ENCODE measurements around the gene CNN3. TPM values are rescaled to one million over a fixed set of nuclear protein-coding genes. Genes with fewer than 3 reads are reported as not detected.
"Not testable (repeated sequence)": the region's sequence is repeated elsewhere in the genome, so short reads cannot be mapped to it uniquely, and the experiment has no call there.

The CNN3 gene
- total RNA-seq, 4 donors from 2014 or later = 334 to 604 (median 452) TPM

DNA sequence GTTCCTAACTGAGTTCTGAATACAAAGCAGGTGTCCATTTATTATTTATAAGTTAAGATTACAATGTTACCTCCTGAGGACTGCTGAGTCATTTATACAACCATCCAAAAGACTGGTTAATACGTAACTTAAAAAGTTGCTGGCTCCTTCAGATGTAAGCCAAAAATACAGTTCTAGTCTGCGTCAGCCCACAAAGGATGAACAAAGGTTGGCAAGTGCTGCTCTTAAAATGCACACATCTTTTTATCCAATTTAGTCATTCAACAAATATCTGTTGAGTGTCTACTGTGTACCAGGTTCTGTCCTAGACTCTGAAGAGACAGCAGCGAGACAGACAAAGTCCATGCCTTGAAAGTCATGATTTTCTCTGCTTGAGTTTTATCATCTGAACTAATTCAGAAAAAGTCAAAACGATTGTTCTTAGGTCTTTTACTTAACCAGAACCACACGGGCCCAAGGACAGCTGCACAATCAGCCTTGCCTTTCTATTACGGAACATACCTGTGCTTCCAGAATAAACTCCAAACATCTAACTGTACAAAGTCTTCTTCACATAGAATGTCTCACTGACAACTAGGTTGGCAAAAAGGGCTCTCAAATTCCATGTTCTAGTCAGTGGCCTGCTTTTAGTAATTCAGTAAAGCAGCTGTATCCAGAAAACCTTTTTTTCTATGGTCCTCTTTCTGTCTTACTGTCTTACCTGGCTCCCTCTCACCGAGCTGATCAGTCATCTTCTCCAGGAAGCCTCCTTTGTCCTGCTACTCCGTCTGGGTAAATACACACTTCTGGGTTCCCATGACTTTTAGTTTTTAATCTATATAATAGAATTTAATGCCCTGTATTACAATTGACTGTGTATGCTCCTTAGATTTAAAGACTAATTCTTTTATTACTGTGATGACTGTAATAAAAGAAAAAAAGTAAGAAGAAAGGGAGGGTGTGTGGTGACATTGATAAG, 15.5 kb upstream of the CNN3 start:
- H3K36me3 ChIP-seq = no peaks in the 10 kb centered on the region
- no peak overlapping the region for H3K27ac ChIP-seq
- TF ChIP-seq POLR2A (IDR thresholded peaks at IDR 0.05) = no peak
- no peaks in the 10 kb centered on the region for H3K9me3 ChIP-seq
- no peaks in the 10 kb centered on the region for H3K27me3 ChIP-seq
- no peak overlapping the region for H3K4me3 ChIP-seq
- no peaks in the 10 kb centered on the region for H3K4me1 ChIP-seq
- no peak for DNase-seq
- intact Hi-C loops (cut with DNase I; ENCODE audit: low total_unique reads) = no loop called here

- H3K4me1 ChIP-seq; H3K27ac ChIP-seq; H3K4me3 ChIP-seq; H3K27me3 ChIP-seq; H3K36me3 ChIP-seq; H3K9me3 ChIP-seq; intact Hi-C loops (cut with DNase I; ENCODE audit: low total_unique reads); DNase-seq: not testable (repeated sequence)
Observed at GRCh38 chr1:94941480-94941879, 14.6 kb upstream of the CNN3 start.

- intact Hi-C loops (cut with DNase I; ENCODE audit: low total_unique reads) = no loop called here
- no peak for DNase-seq
- TF ChIP-seq CTCF (IDR thresholded peaks at IDR 0.05) (no peak), POLR2A (IDR thresholded peaks at IDR 0.05) (no peak)
- Histone ChIP-seq H3K27ac (no peak overlapping the region), H3K27me3 (no peaks in the 10 kb centered on the region), H3K4me1 (peaks cover 0 to 6% of the 10 kb centered on the region in 2 donors), H3K9me3 (no peaks in the 10 kb centered on the region), H3K4me3 (no peak overlapping the region), H3K36me3 (no peaks in the 10 kb centered on the region)
Observed at GRCh38 chr1:94940738-94941137, 13.8 kb upstream of the CNN3 start.

- TF ChIP-seq CTCF (IDR thresholded peaks at IDR 0.05) (no peak), POLR2A (IDR thresholded peaks at IDR 0.05) (no peak)
- Histone ChIP-seq H3K4me3 (no peak overlapping the region), H3K4me1 (peaks cover 0 to 6% of the 10 kb centered on the region in 2 donors), H3K9me3 (no peaks in the 10 kb centered on the region), H3K27me3 (no peaks in the 10 kb centered on the region), H3K27ac (no peak overlapping the region), H3K36me3 (no peaks in the 10 kb centered on the region)
- intact Hi-C loops (cut with DNase I; ENCODE audit: low total_unique reads) = no loop called here
- DNase-seq = no peak
Observed at GRCh38 chr1:94937820-94938219, 10.9 kb upstream of the CNN3 start.

DNA sequence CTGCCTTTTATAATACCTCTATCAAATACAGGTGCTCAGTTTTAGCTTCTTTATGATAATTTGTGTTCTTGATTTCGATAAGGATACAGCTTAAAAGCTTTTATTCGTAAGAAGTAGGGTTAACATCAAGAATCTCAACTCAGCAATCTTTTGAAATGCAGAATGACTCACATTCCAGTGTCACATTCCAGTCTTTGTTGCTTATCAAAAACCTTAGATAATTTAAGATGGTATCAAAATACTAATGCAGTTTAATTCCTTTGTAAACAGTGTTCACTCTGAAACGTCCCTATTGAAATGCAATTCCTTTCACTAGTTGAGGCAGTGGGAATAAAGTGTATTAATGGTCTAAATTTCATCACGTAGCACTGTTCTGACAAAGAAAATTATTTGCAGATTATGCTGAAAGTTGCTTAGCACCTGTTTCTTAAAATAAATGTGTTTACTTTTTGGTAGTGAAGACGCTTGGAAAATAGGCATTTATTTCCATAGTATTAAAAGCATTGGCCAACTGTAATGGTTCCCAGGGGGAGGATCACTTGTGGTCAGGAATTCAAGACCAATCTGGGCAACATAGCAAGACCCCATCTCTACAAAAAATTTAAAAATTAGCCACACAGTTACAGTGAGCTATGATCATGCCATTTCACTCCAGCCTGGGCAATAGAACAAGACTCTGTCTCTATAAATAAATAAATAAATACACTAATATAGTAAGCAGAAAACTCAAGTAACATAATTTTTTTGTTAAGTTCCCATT, 10.1 kb upstream of the CNN3 start:
- H3K4me1 ChIP-seq = peaks cover 0 to 6% of the 10 kb centered on the region in 2 donors
- peak overlapping the region; percentile 3 to 13 for H3K27ac ChIP-seq
- no peaks in the 10 kb centered on the region for H3K9me3 ChIP-seq
- intact Hi-C loops (cut with DNase I; ENCODE audit: low total_unique reads) = no loop called here
- TF ChIP-seq POLR2A (IDR thresholded peaks at IDR 0.05) (no peak), CTCF (IDR thresholded peaks at IDR 0.05) (no peak)
- H3K4me3 ChIP-seq = no peak overlapping the region
- H3K36me3 ChIP-seq = no peaks in the 10 kb centered on the region
- no peak for DNase-seq
- no peaks in the 10 kb centered on the region for H3K27me3 ChIP-seq

DNA sequence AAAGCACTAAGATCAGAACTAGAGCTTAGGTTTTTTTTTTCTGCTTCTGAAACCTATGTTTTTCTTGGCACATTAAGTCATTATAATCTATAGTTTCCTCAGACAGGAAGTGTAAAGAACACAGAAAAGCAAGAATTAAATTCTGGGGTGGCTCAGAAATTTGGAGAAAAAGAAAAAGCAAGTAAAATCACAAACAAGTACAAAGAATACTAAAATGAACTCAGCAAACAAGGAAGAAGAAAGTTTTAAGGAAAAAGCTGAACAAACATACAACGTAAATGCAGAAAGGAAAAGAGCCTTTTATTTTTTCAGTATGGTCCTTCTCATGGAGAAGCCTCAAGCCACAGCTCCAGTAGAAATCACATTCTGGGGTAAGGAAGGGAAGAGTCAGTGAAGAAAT, 8.6 kb upstream of the CNN3 start:
- Histone ChIP-seq H3K27ac (peak overlapping the region; percentile 1 to 3), H3K4me3 (no peak overlapping the region), H3K4me1 (peaks cover 0 to 6% of the 10 kb centered on the region in 2 donors), H3K27me3 (no peaks in the 10 kb centered on the region), H3K9me3 (no peaks in the 10 kb centered on the region), H3K36me3 (no peaks in the 10 kb centered on the region)
- no peak for DNase-seq
- intact Hi-C loops (cut with DNase I; ENCODE audit: low total_unique reads) = no loop called here
- TF ChIP-seq CTCF (IDR thresholded peaks at IDR 0.05) = no peak
- TF ChIP-seq POLR2A (IDR thresholded peaks at IDR 0.05) = no peak

All from uterus (tissue), 4 donors.